GM18519 (cell line): Measurements from ENCODE around the gene SGMS1.
"Not testable (repeated sequence)": the region's sequence is repeated elsewhere in the genome, so short reads cannot be mapped to it uniquely, and the experiment has no call there.

Experiments used
- ATAC-seq: cut with Tn5 transposase; IDR thresholded peaks from one replicate; pipeline ENCODE4 v1.9.1; 2021; ENCODE audit warnings: mild to moderate bottlenecking, moderate library complexity; ENCODE audit not compliant: unreplicated experiment, low FRiP score

SGMS1 gene

GRCh38 chr10:50585921-50586739 is 37.6 kb downstream of the SGMS1 start:
- ATAC-seq = no peak

GRCh38 chr10:50582766-50583762 is 40.7 kb downstream of the SGMS1 start:
- no peak for ATAC-seq

GRCh38 chr10:50582046-50582445 is 41.7 kb downstream of the SGMS1 start:
- ATAC-seq = no peak

GRCh38 chr10:50580262-50580891 is 43.4 kb downstream of the SGMS1 start:
- ATAC-seq = no peak

GRCh38 chr10:50579491-50580261 is 44.1 kb downstream of the SGMS1 start:
- no peak for ATAC-seq

- no peak for ATAC-seq
Observed at GRCh38 chr10:50578949-50579348, 44.8 kb downstream of the SGMS1 start.

GRCh38 chr10:50577681-50578350 is 45.9 kb downstream of the SGMS1 start:
- peak; percentile 83 for ATAC-seq

GRCh38 chr10:50577010-50577409 is 46.7 kb downstream of the SGMS1 start:
- no peak for ATAC-seq

- no peak for ATAC-seq
Observed at GRCh38 chr10:50576245-50576815, 47.4 kb downstream of the SGMS1 start.

- ATAC-seq = no peak
Observed at GRCh38 chr10:50575477-50576244, 48.1 kb downstream of the SGMS1 start.

GRCh38 chr10:50574931-50575330 is 48.8 kb downstream of the SGMS1 start:
- no peak for ATAC-seq

GRCh38 chr10:50574305-50574704 is 49.5 kb downstream of the SGMS1 start:
- ATAC-seq = no peak

- ATAC-seq = no peak
Observed at GRCh38 chr10:50572017-50572491, 51.7 kb downstream of the SGMS1 start.

- not testable (repeated sequence) for ATAC-seq
Observed at GRCh38 chr10:50568750-50569149, 55.0 kb downstream of the SGMS1 start.

- no peak for ATAC-seq
Observed at GRCh38 chr10:50567384-50567783, 56.4 kb downstream of the SGMS1 start.

GRCh38 chr10:50566150-50566549 is 57.6 kb downstream of the SGMS1 start:
- ATAC-seq = no peak

GRCh38 chr10:50565301-50566083 is 58.3 kb downstream of the SGMS1 start:
- ATAC-seq = no peak

GRCh38 chr10:50563906-50564305 is 59.9 kb downstream of the SGMS1 start:
- ATAC-seq = no peak
